ENCODE measurements around the gene HDAC10.

Gene HDAC10

DNA sequence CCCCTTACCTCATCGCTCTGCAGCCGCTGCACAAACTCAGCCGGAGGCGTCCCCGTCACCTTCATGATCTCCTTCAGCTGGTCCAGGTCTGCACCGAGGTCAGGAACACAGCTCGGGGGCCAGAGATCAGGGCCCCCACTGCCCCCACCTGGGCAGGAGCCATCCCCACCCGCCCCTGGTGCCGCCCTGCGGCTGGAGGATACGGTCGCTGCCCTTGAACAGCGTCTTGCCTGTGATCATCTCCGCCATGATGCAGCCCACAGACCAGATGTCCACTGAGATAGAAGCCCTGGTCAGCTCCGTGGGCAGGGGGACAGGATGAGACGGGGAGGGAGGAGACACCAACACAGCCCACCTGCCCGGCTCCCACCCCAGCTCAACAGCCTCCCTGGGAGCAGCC lies 4.5 kb upstream of the HDAC10 start:
- no peaks in the 10 kb centered on the region for H3K27me3 ChIP-seq (ENCODE audit: insufficient read depth, poor library complexity, severe bottlenecking)
- H3K4me3 ChIP-seq (replicated peaks; ENCODE audit: insufficient read depth, low read length): no peak overlapping the region
- DNase-seq (ENCODE audit: low read depth in 1 of 2, low spot score in 1 of 2): no peak
- no peak overlapping the region for H3K27ac ChIP-seq (replicated peaks)
- TF ChIP-seq SPI1 (IDR thresholded peaks at IDR 0.05; ENCODE audit: borderline replicate concordance, low read depth) (no peak), GABPA (IDR thresholded peaks at IDR 0.05; ENCODE audit: low read depth) (no peak), POLR2AphosphoS5 (IDR thresholded peaks at IDR 0.05; ENCODE audit: low read depth) (no peak), REST (IDR thresholded peaks at IDR 0.05; ENCODE audit: insufficient replicate concordance, low read depth) (no peak)
- TF ChIP-seq, protein P1, sequence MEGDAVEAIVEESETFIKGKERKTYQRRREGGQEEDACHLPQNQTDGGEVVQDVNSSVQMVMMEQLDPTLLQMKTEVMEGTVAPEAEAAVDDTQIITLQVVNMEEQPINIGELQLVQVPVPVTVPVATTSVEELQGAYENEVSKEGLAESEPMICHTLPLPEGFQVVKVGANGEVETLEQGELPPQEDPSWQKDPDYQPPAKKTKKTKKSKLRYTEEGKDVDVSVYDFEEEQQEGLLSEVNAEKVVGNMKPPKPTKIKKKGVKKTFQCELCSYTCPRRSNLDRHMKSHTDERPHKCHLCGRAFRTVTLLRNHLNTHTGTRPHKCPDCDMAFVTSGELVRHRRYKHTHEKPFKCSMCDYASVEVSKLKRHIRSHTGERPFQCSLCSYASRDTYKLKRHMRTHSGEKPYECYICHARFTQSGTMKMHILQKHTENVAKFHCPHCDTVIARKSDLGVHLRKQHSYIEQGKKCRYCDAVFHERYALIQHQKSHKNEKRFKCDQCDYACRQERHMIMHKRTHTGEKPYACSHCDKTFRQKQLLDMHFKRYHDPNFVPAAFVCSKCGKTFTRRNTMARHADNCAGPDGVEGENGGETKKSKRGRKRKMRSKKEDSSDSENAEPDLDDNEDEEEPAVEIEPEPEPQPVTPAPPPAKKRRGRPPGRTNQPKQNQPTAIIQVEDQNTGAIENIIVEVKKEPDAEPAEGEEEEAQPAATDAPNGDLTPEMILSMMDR (IDR thresholded peaks at IDR 0.05; ENCODE audit: insufficient read depth, low read length): no peak

GRCh38 chr22:50255099-50255498 lies 4.0 kb upstream of the HDAC10 start:
- H3K4me3 ChIP-seq (replicated peaks; ENCODE audit: insufficient read depth, low read length): no peak overlapping the region
- no peak overlapping the region for H3K27ac ChIP-seq (replicated peaks)
- TF ChIP-seq, protein P1 (IDR thresholded peaks at IDR 0.05; ENCODE audit: insufficient read depth, low read length): no peak
- TF ChIP-seq GABPA (IDR thresholded peaks at IDR 0.05; ENCODE audit: low read depth) (no peak), SPI1 (IDR thresholded peaks at IDR 0.05; ENCODE audit: borderline replicate concordance, low read depth) (no peak), REST (IDR thresholded peaks at IDR 0.05; ENCODE audit: insufficient replicate concordance, low read depth) (no peak), POLR2AphosphoS5 (IDR thresholded peaks at IDR 0.05; ENCODE audit: low read depth) (no peak)
- DNase-seq (ENCODE audit: low read depth in 1 of 2, low spot score in 1 of 2): no peak
- H3K27me3 ChIP-seq (ENCODE audit: insufficient read depth, poor library complexity, severe bottlenecking): no peaks in the 10 kb centered on the region

- Histone ChIP-seq H3K27me3 (ENCODE audit: insufficient read depth, poor library complexity, severe bottlenecking) (no peaks in the 10 kb centered on the region), H3K27ac (replicated peaks) (no peak overlapping the region), H3K4me3 (replicated peaks; ENCODE audit: insufficient read depth, low read length) (no peak overlapping the region)
- no peak for DNase-seq (ENCODE audit: low read depth in 1 of 2, low spot score in 1 of 2)
- TF ChIP-seq SPI1 (IDR thresholded peaks at IDR 0.05; ENCODE audit: borderline replicate concordance, low read depth) (no peak), REST (IDR thresholded peaks at IDR 0.05; ENCODE audit: insufficient replicate concordance, low read depth) (no peak), GABPA (IDR thresholded peaks at IDR 0.05; ENCODE audit: low read depth) (no peak), POLR2AphosphoS5 (IDR thresholded peaks at IDR 0.05; ENCODE audit: low read depth) (no peak)
- TF ChIP-seq, protein P1 (IDR thresholded peaks at IDR 0.05; ENCODE audit: insufficient read depth, low read length): no peak
Measured at GRCh38 chr22:50253941-50254340, 2.9 kb upstream of the HDAC10 start.
